Hepatic stellate cell (primary cell): ENCODE data around the gene TXNDC16.
A peak's percentile ranks its signal among the peaks of the same experiment; 100 is the strongest.
"Not testable (repeated sequence)": the region's sequence is repeated elsewhere in the genome, so short reads cannot be mapped to it uniquely, and the experiment has no call there.

Experiments
- DNase-seq: peaks from one replicate; pipeline ENCODE4 v3.0.0; 2011; ENCODE audit warnings: low spot score

The TXNDC16 gene

GRCh38 chr14:52552063-52552988 lies at the start of gene TXNDC16, which contains the start of gene GPR137C:
Gene TXNDC16 (minus strand): TSS chr14:52552505. CDS start chr14:52543557, 8,948 bp downstream.
Gene GPR137C (plus strand): TSS chr14:52552836. CDS start chr14:52553148, 312 bp downstream.
- peak; percentile 97 for DNase-seq

- no peak for DNase-seq
These were observed 47.7 kb upstream of the TXNDC16 start for GRCh38 chr14:52599974-52600373.

GRCh38 chr14:52598568-52598967 lies 46.3 kb upstream of the TXNDC16 start:
- DNase-seq, result no peak

GRCh38 chr14:52596861-52597260 lies 44.6 kb upstream of the TXNDC16 start:
- no peak for DNase-seq

- no peak for DNase-seq
These were observed 44.0 kb upstream of the TXNDC16 start for GRCh38 chr14:52596320-52596719.

GRCh38 chr14:52590318-52590717 lies 38.0 kb upstream of the TXNDC16 start:
- DNase-seq, result no peak

GRCh38 chr14:52589646-52590045 lies 37.3 kb upstream of the TXNDC16 start:
- DNase-seq, result no peak

- no peak for DNase-seq
These were observed 31.2 kb upstream of the TXNDC16 start for GRCh38 chr14:52583544-52583943.

- no peak for DNase-seq
These were observed 23.6 kb upstream of the TXNDC16 start for GRCh38 chr14:52575858-52576257.

GRCh38 chr14:52568454-52568853 lies 16.1 kb upstream of the TXNDC16 start:
- not testable (repeated sequence) for DNase-seq

- peak; percentile 33 for DNase-seq
These were observed 10.8 kb upstream of the TXNDC16 start for GRCh38 chr14:52563120-52563519.

- DNase-seq, result no peak
These were observed 6.4 kb upstream of the TXNDC16 start for GRCh38 chr14:52558688-52559087.

- DNase-seq, result peak; percentile 51
These were observed 1.6 kb upstream of the TXNDC16 start for GRCh38 chr14:52553671-52554575.

GRCh38 chr14:52553002-52553670 lies 831 bp upstream of the TXNDC16 start:
- DNase-seq, result no peak

GRCh38 chr14:52551696-52552062 lies 626 bp downstream of the TXNDC16 start:
- DNase-seq, result no peak

GRCh38 chr14:52551205-52551604 lies 1.1 kb downstream of the TXNDC16 start:
- DNase-seq, result no peak

GRCh38 chr14:52550661-52551060 lies 1.6 kb downstream of the TXNDC16 start:
- no peak for DNase-seq

GRCh38 chr14:52547526-52547925 lies 4.8 kb downstream of the TXNDC16 start:
- DNase-seq, result no peak

- no peak for DNase-seq
These were observed 5.3 kb downstream of the TXNDC16 start for GRCh38 chr14:52547027-52547426.

- DNase-seq, result no peak
These were observed 6.0 kb downstream of the TXNDC16 start for GRCh38 chr14:52546318-52546670.

- DNase-seq, result no peak
These were observed 6.6 kb downstream of the TXNDC16 start for GRCh38 chr14:52545584-52546317.
